ENCODE measurements around the gene ZNF326. TPM values are rescaled to one million over a fixed set of nuclear protein-coding genes. Genes with fewer than 3 reads are reported as not detected.

ZNF326 gene
- total RNA-seq, 2 donors from 2014 or later = 31.0 to 36.4 TPM

- Histone ChIP-seq H3K36me3 (ENCODE audit: control insufficient read depth, insufficient read depth, low read length) (no peaks in the 10 kb centered on the region), H3K4me3 (ENCODE audit: low read length) (no peak overlapping the region), H3K9me3 (ENCODE audit: control insufficient read depth, low read length) (no peaks in the 10 kb centered on the region), H3K4me1 (ENCODE audit: control insufficient read depth, insufficient read depth, low read length) (peaks cover 5% of the 10 kb centered on the region), H3K27me3 (ENCODE audit: control insufficient read depth, insufficient read depth, low read length, poor library complexity, severe bottlenecking) (no peaks in the 10 kb centered on the region), H3K9ac (ENCODE audit: extremely low read depth, low read length, poor library complexity, severe bottlenecking) (no peak overlapping the region), H3K27ac (ENCODE audit: low read depth, low read length) (no peak overlapping the region)
- H3K4me3 Mint-ChIP-seq = no peak overlapping the region
- peaks cover 32% of the 10 kb centered on the region for H3K4me1 Mint-ChIP-seq
- H3K9me3 Mint-ChIP-seq = no peaks in the 10 kb centered on the region
- H3K36me3 Mint-ChIP-seq (ENCODE audit: low read depth) = no peaks in the 10 kb centered on the region
- no peak overlapping the region for H3K27ac Mint-ChIP-seq
- DNase-seq = no peak
- peaks cover 3% of the 10 kb centered on the region for H3K27me3 Mint-ChIP-seq (ENCODE audit: insufficient read depth)
- TF ChIP-seq CTCF (conservative IDR thresholded peaks at IDR 0.05) = no peak
Measured at GRCh38 chr1:89972024-89972423, 22.9 kb upstream of the ZNF326 start.

GRCh38 chr1:89973471-89974127, 21.3 kb upstream of the ZNF326 start:
- H3K36me3 ChIP-seq (ENCODE audit: control insufficient read depth, insufficient read depth, low read length) = no peaks in the 10 kb centered on the region
- H3K27ac ChIP-seq (ENCODE audit: low read depth, low read length) = no peak overlapping the region
- no peaks in the 10 kb centered on the region for H3K27me3 ChIP-seq (ENCODE audit: control insufficient read depth, insufficient read depth, low read length, poor library complexity, severe bottlenecking)
- no peaks in the 10 kb centered on the region for H3K36me3 Mint-ChIP-seq (ENCODE audit: low read depth)
- no peaks in the 10 kb centered on the region for H3K9me3 ChIP-seq (ENCODE audit: control insufficient read depth, low read length)
- no peak overlapping the region for H3K4me3 Mint-ChIP-seq
- DNase-seq = no peak
- WGBS, 2 experiments (ENCODE audit: insufficient coverage in 1 of 2, insufficient read length in 1 of 2) = 90 to 95% methylated on average over 1 to 8 of the region's 8 CpGs
- H3K9ac ChIP-seq (ENCODE audit: extremely low read depth, low read length, poor library complexity, severe bottlenecking) = no peak overlapping the region
- H3K27ac Mint-ChIP-seq = no peak overlapping the region
- no peak for TF ChIP-seq CTCF (conservative IDR thresholded peaks at IDR 0.05)
- no peak overlapping the region for H3K4me3 ChIP-seq (ENCODE audit: low read length)
- peaks cover 32% of the 10 kb centered on the region for H3K4me1 Mint-ChIP-seq
- H3K27me3 Mint-ChIP-seq (ENCODE audit: insufficient read depth) = no peaks in the 10 kb centered on the region
- H3K4me1 ChIP-seq (ENCODE audit: control insufficient read depth, insufficient read depth, low read length) = peaks cover 5% of the 10 kb centered on the region
- no peaks in the 10 kb centered on the region for H3K9me3 Mint-ChIP-seq

GRCh38 chr1:89974256-89974655, 20.7 kb upstream of the ZNF326 start:
- no peaks in the 10 kb centered on the region for H3K9me3 Mint-ChIP-seq
- peaks cover 5% of the 10 kb centered on the region for H3K4me1 ChIP-seq (ENCODE audit: control insufficient read depth, insufficient read depth, low read length)
- no peaks in the 10 kb centered on the region for H3K27me3 ChIP-seq (ENCODE audit: control insufficient read depth, insufficient read depth, low read length, poor library complexity, severe bottlenecking)
- H3K27me3 Mint-ChIP-seq (ENCODE audit: insufficient read depth) = no peaks in the 10 kb centered on the region
- H3K4me3 Mint-ChIP-seq = no peak overlapping the region
- no peak for DNase-seq
- H3K9ac ChIP-seq (ENCODE audit: extremely low read depth, low read length, poor library complexity, severe bottlenecking) = no peak overlapping the region
- TF ChIP-seq CTCF (conservative IDR thresholded peaks at IDR 0.05) = no peak
- 95 to 97% methylated on average over 2 to 4 of the region's 4 CpGs for WGBS, 2 experiments (ENCODE audit: insufficient coverage in 1 of 2, insufficient read length in 1 of 2)
- no peak overlapping the region for H3K27ac Mint-ChIP-seq
- H3K4me3 ChIP-seq (ENCODE audit: low read length) = no peak overlapping the region
- no peaks in the 10 kb centered on the region for H3K36me3 Mint-ChIP-seq (ENCODE audit: low read depth)
- H3K4me1 Mint-ChIP-seq = peaks cover 32% of the 10 kb centered on the region
- H3K9me3 ChIP-seq (ENCODE audit: control insufficient read depth, low read length) = no peaks in the 10 kb centered on the region
- no peaks in the 10 kb centered on the region for H3K36me3 ChIP-seq (ENCODE audit: control insufficient read depth, insufficient read depth, low read length)
- H3K27ac ChIP-seq (ENCODE audit: low read depth, low read length) = no peak overlapping the region
